NK-92 (cell line): ENCODE measurements around the gene IGSF3.
"Not testable (repeated sequence)": the region's sequence is repeated elsewhere in the genome, so short reads cannot be mapped to it uniquely, and the experiment has no call there.

Source experiments
- DNase-seq: peaks from one replicate; lab custom pipeline; 2025; ENCODE audit not compliant: unreplicated experiment; lab: John Stamatoyannopoulos, UW

IGSF3 gene

GRCh38 chr1:116603646-116604045 lies 63.9 kb downstream of the IGSF3 start:
- DNase-seq, result not testable (repeated sequence)

GRCh38 chr1:116599369-116599768 lies 68.2 kb downstream of the IGSF3 start:
- not testable (repeated sequence) for DNase-seq

GRCh38 chr1:116598420-116599036 lies 69.0 kb downstream of the IGSF3 start:
- DNase-seq, result not testable (repeated sequence)

GRCh38 chr1:116597388-116597787 lies 70.1 kb downstream of the IGSF3 start:
- not testable (repeated sequence) for DNase-seq

GRCh38 chr1:116596742-116597307 lies 70.7 kb downstream of the IGSF3 start:
- not testable (repeated sequence) for DNase-seq

- DNase-seq, result not testable (repeated sequence)
These were observed 71.4 kb downstream of the IGSF3 start for GRCh38 chr1:116595946-116596741.

GRCh38 chr1:116595065-116595840 lies 72.3 kb downstream of the IGSF3 start:
- DNase-seq, result not testable (repeated sequence)

- DNase-seq, result not testable (repeated sequence)
These were observed 73.6 kb downstream of the IGSF3 start for GRCh38 chr1:116593977-116594376.

GRCh38 chr1:116593401-116593800 lies 74.1 kb downstream of the IGSF3 start:
- not testable (repeated sequence) for DNase-seq

GRCh38 chr1:116591951-116592605 lies 75.5 kb downstream of the IGSF3 start:
- not testable (repeated sequence) for DNase-seq

- not testable (repeated sequence) for DNase-seq
These were observed 76.3 kb downstream of the IGSF3 start for GRCh38 chr1:116591006-116591950.

GRCh38 chr1:116590359-116591005 lies 77.1 kb downstream of the IGSF3 start:
- DNase-seq, result not testable (repeated sequence)

- not testable (repeated sequence) for DNase-seq
These were observed 78.3 kb downstream of the IGSF3 start for GRCh38 chr1:116589101-116589735.

GRCh38 chr1:116587501-116588227 lies 79.9 kb downstream of the IGSF3 start:
- no peak for DNase-seq

GRCh38 chr1:116586741-116587143 lies 80.8 kb downstream of the IGSF3 start:
- no peak for DNase-seq

GRCh38 chr1:116585886-116586285 lies 81.6 kb downstream of the IGSF3 start:
- no peak for DNase-seq

GRCh38 chr1:116581323-116581885 lies 86.1 kb downstream of the IGSF3 start:
- DNase-seq, result no peak
